Fibroblast of villous mesenchyme (primary cell): Measurements from ENCODE around the gene S100A16. TPM values are rescaled to one million over a fixed set of nuclear protein-coding genes. Genes with fewer than 3 reads are reported as not detected.
A peak's percentile ranks its signal among the peaks of the same experiment; 100 is the strongest.

Experiments
- DNase-seq: peaks from one replicate; pipeline ENCODE4 v3.0.0-alpha.2; 2010; ENCODE audit warnings: low read depth
- H3K4me3 ChIP-seq: 2 replicates; pipeline ENCODE4 v1.5.1; 2011; ENCODE audit warnings: low read depth, mild to moderate bottlenecking, low read length
- CTCF ChIP-seq: IDR thresholded peaks from 2 replicates; pipeline ENCODE4 v1.5.1; 2012; ENCODE audit warnings: low read depth, mild to moderate bottlenecking, low read length; ENCODE audit not compliant: insufficient read depth
- total RNA-seq: library from RNA; depleted of rRNA; stranded (reverse); fragments of >200 nt; gene quantifications from 2 replicates; pipeline ENCODE4 v1.2.3, GENCODE V29; 2012

The S100A16 gene
- total RNA-seq = 159 and 206 TPM in 2 replicates

GRCh38 chr1:153612755-153613331, at the start of gene S100A16:
TSS of gene S100A16 (minus strand) at chr1:153613137. CDS start at chr1:153608151, 4,986 bp downstream.
- H3K4me3 ChIP-seq = peak within 1 kb of the TSS; percentile 62
- DNase-seq = peak; percentile 56
- no peak for TF ChIP-seq CTCF

- DNase-seq = no peak
- no peak overlapping the region for H3K4me3 ChIP-seq
- TF ChIP-seq CTCF = no peak
Observed at GRCh38 chr1:153662269-153662668, 49.3 kb upstream of the S100A16 start.

- H3K4me3 ChIP-seq = no peak overlapping the region
- no peak for TF ChIP-seq CTCF
- no peak for DNase-seq
Observed at GRCh38 chr1:153661111-153661708, 48.3 kb upstream of the S100A16 start.

- DNase-seq = no peak
- peak overlapping the region; percentile 90 for H3K4me3 ChIP-seq
- TF ChIP-seq CTCF = no peak
Observed at GRCh38 chr1:153659656-153660055, 46.7 kb upstream of the S100A16 start.

GRCh38 chr1:153659175-153659534, 46.2 kb upstream of the S100A16 start:
- peak overlapping the region; percentile 90 for H3K4me3 ChIP-seq
- DNase-seq = no peak
- TF ChIP-seq CTCF = no peak

- DNase-seq = peak; percentile 83
- TF ChIP-seq CTCF = peak; percentile 21
- peak within 1 kb of the TSS; percentile 90 for H3K4me3 ChIP-seq
Observed at GRCh38 chr1:153658400-153659174, 45.6 kb upstream of the S100A16 start, which contains the start of gene SNAPIN. TSS of gene SNAPIN (plus strand) at chr1:153658703. CDS start at chr1:153658744, 41 bp downstream.
